OCI-LY3 (cell line): Measurements from ENCODE around the gene CORO2B.

Source experiments
- CTCF ChIP-seq: fragments of 200-600, 300-600 bp; sonication (generic); IDR thresholded peaks from 2 replicates; pipeline ENCODE4 v1.5.1; 2014; ENCODE audit warnings: antibody characterized with exemption, low read length, low read depth
- EZH2phosphoT487 ChIP-seq: fragments of 200-600 bp; shearing (Covaris generic); IDR thresholded peaks from 2 replicates; pipeline ENCODE4 v1.6.1; 2018; ENCODE audit warnings: antibody characterized with exemption, mixed run types, low read depth

- TF ChIP-seq CTCF (no peak), EZH2phosphoT487 (no peak)
These were observed 42.7 kb downstream of the CORO2B start for GRCh38 chr15:68621535-68621934.
